ENCODE results near the gene NFYC.

NFYC gene

DNA sequence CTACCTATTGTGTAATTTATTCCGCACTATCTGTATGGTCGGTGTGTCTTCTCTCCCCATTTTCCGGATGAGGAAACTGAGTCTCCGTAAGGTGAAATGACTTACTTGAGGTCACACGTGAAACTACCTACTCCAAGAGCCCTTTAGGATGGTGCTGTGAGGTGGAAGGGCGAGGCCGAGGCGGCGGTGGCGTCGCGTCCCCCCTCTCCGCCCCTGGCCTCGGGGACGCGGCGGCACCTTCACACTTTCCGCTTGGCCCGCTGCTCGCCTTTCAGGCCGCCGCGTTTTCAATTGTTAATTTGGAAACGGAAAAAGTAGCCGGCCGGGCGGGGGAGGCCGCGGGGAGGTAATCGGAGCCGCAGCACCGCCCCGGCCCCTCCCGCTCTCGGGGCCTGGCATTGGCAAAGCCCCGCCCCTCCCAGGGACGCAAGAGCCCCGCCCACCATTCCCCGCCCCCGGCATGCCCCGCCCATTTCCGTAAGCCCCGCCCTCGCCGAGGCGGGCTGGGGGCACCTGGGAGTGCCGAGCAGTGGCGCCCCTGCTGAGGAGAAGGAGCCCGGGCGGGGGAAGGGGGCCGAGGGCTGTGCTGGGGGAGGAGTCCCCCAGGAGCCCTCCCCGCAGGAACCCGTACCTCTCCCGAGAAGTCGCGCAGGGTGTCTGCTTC, 110.7 kb downstream of the NFYC start:
- DNase-seq, result peak; percentile 91

DNA sequence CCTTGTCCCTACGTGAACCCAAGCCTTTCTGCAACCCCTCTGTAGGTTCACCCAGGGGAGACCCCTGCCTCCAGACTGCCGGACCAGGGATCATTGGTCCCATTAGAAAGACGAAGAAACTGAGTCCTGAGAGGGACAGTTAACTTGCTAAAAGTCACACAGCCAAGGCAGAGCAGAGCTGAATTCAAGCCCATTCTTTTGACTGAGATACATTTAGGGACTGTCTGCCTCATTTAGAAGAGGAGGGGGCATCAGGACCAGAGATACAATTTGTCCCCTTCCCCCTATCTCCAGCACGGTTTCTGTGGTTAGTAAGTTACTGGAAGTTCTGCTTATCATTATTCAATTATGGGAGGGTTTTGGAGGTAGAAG, 111.2 kb downstream of the NFYC start:
- no peak for DNase-seq

DNA sequence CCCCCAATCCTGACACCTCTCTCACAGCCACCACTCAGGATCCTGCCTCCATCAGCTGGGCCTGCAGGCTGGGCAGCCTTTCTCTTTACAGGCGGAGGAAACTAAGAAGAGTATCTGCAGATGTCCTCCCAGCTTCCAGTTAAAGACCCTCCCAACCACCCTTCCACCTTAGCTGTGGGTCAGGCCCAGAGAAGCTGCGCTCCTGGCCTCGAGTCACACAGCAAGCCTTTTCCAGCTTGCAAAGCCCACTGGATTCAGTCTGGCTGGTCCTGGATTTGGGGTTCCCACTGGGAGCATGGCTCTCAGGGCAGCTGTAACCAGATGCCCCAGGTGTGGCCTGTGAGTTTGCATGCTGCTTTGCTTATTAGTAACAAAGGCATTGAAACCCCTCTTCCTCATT, 111.9 kb downstream of the NFYC start:
- no peak for DNase-seq

DNA sequence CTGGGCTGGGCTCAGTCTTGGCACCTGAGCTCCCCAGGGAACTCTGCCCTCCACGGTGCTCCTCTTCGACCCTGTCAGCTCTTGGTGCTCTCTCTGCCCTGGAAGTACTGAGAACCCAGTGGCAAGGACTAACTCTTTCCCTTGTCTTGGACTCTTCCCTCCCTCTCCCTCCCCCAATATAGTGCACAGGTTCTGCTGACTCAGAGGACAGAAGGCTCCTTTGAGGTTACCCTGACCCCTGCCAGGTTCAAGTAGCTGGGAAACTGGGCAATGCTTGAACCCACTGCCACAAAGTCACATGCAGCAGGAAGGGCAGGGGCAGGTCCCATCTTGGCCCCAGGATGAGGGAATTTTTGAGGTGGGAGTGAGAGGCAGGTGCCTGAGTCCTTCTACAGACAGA, 112.4 kb downstream of the NFYC start:
- no peak for DNase-seq

DNA sequence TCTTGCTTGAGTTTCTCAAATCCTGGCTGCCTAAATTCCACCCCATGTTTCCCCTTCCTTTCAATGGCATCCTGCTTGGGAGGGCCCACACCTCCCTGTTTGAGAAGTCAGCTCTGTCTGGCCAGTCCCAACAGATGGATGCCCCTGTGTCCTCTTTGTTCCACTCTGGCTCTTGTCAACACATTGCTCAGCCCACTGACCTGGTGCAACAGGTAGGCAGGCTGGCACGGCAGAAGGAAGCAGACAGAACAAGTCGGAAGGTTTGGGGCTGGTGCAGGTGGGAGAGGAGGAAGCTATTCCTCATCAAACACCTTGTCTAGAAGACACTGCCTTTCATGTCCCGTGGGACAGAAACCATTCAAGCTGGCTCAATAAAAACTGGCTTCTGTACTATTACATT, 114.7 kb downstream of the NFYC start:
- no peak for DNase-seq

DNA sequence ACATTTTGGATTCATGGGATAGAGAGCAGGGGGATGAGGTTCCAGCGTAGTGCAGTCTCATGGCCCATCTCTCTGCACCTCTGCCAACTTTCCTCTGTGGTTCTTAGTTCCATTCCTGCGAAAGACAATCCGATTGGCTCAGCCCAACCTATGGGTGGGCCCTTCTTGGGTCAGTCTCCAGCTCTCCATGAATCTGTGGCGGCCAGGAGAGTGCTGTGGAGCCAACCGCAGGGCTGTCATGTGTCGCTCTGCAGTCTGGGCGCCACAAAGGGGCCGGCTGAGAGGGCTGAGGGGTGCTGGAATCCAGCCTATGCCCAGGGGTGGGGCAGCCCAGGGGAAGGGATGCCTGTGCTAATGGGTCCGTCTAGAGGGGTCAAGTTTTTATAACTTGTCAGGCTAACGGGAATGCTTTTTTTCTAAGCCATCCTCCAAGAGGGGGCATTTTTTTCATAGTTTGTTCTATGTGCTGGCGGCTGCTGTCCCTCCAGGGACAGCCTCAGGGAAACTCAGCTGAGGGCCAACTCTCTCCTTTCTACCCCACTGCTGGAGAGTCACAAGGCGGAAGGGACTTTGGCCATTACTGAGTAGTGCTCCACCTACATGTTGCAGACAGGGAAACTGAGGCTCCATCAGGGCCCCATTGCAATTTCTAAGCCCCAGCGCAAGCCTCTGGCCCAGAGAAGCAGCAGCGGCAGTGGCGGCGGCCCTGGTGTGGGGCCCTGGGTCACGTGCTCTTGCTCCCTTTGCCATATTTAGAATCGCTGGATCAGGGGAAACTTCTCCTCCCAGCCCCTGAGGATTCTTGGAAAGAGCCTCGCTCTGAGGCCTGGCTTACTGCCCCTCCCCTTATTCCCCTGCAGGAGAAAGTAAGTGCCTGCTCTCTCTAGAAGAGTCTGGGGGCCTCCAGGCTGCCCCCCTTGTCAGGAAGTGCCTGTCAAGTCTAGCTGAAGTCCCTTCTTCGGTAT, 115.5 kb downstream of the NFYC start:
- DNase-seq, result no peak

DNA sequence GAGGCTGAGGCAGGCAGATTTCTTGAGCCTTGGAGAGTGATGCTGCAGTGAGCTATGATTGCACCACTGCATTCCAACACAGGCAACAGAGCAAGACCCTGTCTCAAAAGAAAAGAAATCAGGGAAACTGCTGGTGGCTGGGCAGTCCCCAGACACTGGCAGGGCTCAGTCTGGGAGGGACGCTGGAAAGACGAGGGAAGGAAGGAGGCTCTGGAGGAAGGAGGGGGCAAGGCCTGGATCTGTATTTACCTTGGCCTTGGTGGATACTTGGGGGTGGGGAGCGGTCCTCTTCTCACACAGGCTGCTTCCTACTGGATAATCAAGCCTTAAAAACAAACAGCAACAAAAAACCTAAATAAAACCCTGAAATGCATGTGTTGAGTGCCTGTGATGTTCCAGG, 116.5 kb downstream of the NFYC start:
- no peak for DNase-seq

DNA sequence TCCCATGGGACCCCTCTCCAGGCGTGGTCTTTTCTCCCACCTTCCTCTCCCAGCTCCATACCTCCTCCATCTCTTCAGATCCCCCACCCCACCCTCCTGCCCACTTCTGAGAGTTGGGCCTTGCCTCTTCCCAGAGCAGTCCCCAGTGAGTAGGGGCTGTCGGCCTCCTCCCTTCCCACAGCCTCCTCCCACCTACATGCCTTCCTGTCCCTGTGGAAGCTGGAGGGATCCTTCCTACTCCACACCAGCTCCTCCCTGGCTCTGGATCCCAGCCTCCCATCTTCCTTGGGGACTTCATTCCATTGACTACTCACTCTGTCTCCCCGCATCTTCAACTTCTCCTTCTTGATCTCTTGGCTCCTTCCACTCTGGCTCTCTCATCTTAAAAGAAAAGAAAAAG, 116.9 kb downstream of the NFYC start:
- no peak for DNase-seq

DNA sequence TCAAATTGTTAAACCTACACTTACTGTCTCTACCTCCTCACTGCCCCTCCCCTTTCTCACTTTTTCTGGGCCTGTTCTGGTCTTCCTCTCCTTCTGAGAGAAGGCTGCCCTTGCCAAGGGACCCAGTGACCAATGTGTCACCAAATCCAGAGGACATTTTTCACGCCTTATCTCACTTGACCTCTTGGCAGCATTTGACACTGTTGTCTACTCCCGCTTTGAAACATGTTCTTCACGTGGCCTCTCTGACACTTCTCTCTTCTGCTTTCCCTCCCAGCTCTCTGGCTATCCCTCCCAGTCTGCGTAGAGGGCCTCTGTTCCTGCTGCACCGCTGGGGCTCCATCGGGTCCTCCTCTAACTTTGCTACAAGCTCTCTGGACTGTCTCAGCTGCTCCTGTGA, 117.4 kb downstream of the NFYC start:
- no peak for DNase-seq

DNA sequence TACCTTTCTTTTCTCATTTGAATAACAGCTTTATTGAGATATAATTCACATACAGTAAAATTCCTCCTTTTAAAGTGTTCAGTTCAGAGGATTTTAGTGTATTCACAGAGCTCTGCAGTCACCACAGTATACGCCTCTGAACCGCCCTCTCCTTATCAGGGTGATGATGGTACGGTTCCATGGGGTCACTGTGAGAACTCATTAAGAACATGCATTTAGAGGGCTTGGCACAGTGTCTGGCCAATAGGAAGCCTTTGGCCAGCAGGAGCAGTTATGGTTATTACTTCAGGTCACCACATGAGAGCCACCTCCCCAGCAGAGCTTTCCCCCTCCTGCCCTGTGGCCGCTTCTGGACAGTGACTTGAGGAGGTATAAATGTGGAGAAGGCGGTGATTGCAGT, 119.4 kb downstream of the NFYC start:
- DNase-seq, result no peak

DNA sequence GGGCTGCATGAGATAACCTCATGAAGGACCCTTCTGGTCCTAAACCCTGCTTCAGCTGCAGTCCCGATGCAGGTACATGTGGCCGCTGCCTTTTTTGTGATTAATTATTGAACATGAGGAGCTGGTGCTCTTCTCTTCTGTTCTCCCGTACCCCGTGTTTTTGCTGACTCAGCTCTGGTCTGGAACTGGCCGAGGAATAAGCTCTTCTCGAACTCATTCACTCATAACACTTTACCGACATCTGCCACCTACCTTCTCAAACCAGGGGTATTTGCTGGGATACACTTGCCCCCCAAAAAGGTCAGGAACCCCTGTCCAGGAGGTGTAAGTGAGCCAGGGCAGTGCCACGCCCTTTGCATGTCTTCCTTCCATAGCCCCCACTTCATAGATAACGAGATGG, 123.9 kb downstream of the NFYC start:
- DNase-seq, result no peak

DNA sequence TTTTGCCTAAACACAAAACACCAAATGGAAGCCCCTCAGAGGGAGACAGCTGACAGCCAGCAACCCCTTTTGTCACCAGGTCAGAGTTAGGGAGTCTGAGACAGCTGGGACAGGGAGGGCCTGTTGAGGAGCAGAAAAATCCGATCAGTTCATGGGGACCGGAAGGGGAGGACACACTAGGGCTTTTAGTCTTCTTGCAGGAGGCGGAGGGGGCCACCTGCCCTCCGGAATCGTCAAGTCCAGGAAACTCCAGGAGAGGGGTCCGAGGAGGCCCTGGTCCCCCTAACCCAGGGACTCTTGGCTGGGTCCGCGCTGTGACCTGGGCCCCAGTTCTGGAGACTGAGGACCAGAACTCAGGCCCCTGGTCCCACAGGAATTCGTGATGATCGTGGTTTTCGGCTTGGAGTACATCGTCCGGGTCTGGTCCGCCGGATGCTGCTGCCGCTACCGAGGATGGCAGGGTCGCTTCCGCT, 126.3 kb downstream of the NFYC start:
- no peak for DNase-seq

DNA sequence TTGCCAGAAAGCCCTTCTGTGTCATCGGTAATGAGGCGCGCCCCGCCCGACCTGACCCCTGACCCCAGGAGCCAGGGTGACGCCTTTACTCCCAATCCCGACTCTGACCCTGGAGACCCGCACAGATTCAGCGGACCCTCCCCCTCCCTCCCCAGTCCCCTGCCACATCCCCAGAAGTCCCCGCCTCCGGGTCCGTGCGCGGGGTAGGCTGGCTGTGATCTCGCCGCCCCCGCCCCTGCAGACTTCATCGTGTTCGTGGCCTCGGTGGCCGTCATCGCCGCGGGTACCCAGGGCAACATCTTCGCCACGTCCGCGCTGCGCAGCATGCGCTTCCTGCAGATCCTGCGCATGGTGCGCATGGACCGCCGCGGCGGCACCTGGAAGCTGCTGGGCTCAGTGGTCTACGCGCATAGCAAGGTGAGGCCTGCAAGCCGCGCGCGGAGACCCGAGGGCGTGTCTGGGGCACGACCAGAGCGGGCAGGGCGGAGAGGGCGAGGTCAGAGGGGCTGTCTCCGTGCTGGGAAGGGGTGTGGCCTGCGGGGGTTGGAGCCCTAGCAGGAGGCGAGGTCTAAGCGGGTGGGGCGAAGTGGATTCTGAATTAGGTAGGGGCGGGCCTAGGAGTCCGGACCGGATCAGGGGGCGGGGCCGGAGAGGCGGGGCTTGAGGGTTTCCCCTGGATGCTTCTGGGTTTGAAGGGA, 126.9 kb downstream of the NFYC start:
- peak; percentile 62 for DNase-seq

DNA sequence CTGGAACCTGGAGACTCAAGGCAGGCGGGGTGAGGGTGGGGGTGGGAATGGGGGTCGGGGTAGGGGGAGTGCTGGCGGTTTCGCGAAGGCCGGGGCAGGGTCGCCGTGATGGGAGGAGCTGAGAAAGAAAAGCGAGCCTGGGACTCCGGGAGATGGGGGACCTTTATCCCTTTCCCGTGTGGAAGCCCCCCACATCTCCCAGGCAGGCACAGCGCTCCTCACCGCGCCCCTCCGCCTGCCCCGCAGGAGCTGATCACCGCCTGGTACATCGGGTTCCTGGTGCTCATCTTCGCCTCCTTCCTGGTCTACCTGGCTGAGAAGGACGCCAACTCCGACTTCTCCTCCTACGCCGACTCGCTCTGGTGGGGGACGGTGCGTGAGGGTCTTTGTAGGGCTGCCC, 127.6 kb downstream of the NFYC start:
- no peak for DNase-seq

DNA sequence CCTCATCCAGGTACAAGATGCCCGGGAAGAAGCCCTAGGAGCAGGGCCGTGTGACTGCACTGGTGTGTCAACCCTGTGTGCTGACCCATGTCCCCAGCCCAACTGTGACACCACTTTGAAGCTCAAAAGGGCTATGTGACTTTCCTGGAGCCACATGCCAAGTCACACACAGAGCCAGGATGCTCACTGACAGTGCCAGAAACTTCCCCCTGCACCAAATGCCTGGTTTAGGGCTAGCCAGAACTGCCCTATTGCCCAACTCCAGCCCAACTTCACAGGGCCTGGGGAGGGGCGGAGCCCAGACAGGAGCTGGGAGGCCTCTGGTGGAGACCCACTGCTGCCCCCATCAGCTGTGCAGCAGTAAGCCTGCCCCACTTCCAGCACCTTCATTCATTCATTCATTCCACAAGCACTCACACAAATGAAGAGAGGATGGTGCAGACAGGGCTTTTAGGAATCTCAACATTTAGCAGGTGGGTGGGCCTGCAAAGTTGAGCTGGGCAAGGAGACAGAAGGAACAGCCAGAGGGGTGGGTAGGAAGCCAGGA, 128.8 kb downstream of the NFYC start:
- DNase-seq, result no peak
